Stimulated activated CD4-positive, alpha-beta T cell treated with anti-CD3 and anti-CD28 coated beads, Interleukin-15, amount 100 ng/mL, for 1 hour (primary cell): ENCODE measurements around the gene NRGN.

Experiments
- DNase-seq, 2 donors: peaks; one replicate each; pipeline ENCODE4 v3.0.0-alpha.2; 2020; ENCODE audit warnings: low read depth in 1 of 2, low spot score in 1 of 2

The NRGN gene

GRCh38 chr11:124788521-124788920 lies 48.8 kb downstream of the NRGN start:
- DNase-seq, result no peak

- DNase-seq, result no peak
These were observed 52.0 kb downstream of the NRGN start for GRCh38 chr11:124791626-124792341.

GRCh38 chr11:124793466-124794278 lies 53.9 kb downstream of the NRGN start:
- no peak for DNase-seq

DNA sequence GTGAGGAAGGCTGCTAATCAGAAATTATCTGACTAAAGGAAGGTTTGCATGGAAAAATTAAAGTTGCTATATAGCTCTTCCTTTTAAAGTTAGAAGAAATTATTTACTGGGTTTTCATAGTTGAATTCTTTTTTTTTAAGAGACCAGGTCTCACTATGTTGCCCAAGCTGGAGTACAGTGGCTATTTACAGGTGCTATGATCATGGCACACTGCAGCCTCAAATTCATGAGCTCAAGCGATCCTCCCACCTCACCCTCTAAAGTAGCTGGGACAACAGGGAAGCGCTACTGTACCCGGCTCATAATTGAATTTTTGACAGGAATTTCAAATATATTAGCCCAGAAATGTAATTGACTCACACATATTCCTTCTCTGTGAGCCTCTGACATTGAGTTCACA lies 56.6 kb downstream of the NRGN start:
- DNase-seq, result no peak
